ENCODE measurements around the gene ANKH. TPM values are rescaled to one million over a fixed set of nuclear protein-coding genes. Genes with fewer than 3 reads are reported as not detected.

Gene ANKH
- total and polyA plus RNA-seq, 2 donors (not counting 1 experiment from before 2014, with no cell fraction given): 13.7 to 71.1 TPM

DNA sequence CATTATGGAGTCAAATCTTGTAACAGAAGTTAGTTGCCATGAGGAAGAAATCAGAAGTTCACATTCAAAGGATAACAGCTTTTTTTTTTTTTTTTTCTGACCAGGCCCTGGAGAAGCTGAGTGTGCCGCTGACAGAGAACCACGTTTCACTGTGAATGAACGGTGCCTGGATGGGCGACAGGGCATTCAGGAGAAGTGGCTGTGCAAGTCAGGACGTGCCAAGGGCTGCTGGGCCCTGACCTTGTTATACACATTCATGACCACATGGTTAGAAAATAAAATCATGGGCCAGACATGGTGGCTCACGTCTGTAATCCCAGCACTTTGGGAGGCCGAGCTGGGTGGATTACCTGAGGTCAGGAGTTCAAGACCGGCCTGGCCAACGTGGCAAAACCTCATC, 91.6 kb downstream of the ANKH start:
- Histone ChIP-seq H3K27me3 (replicated peaks in 1 of 4; ENCODE audit: control extremely low read depth in 1 of 4, control insufficient read depth in 3 of 4, insufficient read depth in 4 of 4, low read length in 3 of 4) (no peaks in the 10 kb centered on the region), H4K20me1 (ENCODE audit: control insufficient read depth, insufficient read depth, low read length, poor library complexity, severe bottlenecking) (no peaks in the 10 kb centered on the region), H3K4me2 (replicated peaks; ENCODE audit: low read depth, low read length, poor library complexity, severe bottlenecking) (no peak overlapping the region), H3K4me3 (ENCODE audit: control extremely low read depth in 1 of 5, extremely low read depth in 1 of 5, insufficient read depth in 1 of 5, low read depth in 2 of 5, low read length in 4 of 5) (no peak overlapping the region), H3K36me3 (replicated peaks in 1 of 2; ENCODE audit: control extremely low read depth in 1 of 2, control insufficient read depth in 1 of 2, extremely low read depth in 1 of 2, insufficient read depth in 2 of 2, low read length in 1 of 2) (no peaks in the 10 kb centered on the region), H2AFZ (ENCODE audit: insufficient read depth, low read depth, low read length, poor library complexity, severe bottlenecking) (no peak overlapping the region), H3K27ac (ENCODE audit: low read length in 2 of 2) (no peak overlapping the region), H3K79me2 (ENCODE audit: control insufficient read depth, insufficient read depth, low read length) (no peaks in the 10 kb centered on the region), H3K4me1 (ENCODE audit: control insufficient read depth in 2 of 2, insufficient read depth in 2 of 2, low read length in 2 of 2) (no peaks in the 10 kb centered on the region), H3K9me3 (ENCODE audit: control extremely low read depth in 1 of 3, control insufficient read depth in 2 of 3, insufficient read depth in 1 of 3, low read length in 2 of 3) (no peaks in the 10 kb centered on the region), H3K9ac (ENCODE audit: low read length) (no peak overlapping the region)
- H3K9me3 Mint-ChIP-seq (ENCODE audit: insufficient read depth): no peaks in the 10 kb centered on the region
- H3K4me3 Mint-ChIP-seq: no peak overlapping the region
- H3K27ac Mint-ChIP-seq: no peak overlapping the region
- ChIA-PET CTCF (no interaction called here), POLR2A (no interaction called here)
- no peak for ATAC-seq (ENCODE audit: low read depth)
- TF ChIP-seq CTCF (IDR thresholded peaks at IDR 0.05) (no peak), EZH2 (IDR thresholded peaks at IDR 0.05; ENCODE audit: borderline replicate concordance, insufficient read depth, low read depth, low read length, poor library complexity, severe bottlenecking) (no peak)
- no peaks in the 10 kb centered on the region for H3K27me3 Mint-ChIP-seq
- WGBS (ENCODE audit: insufficient coverage): 99% methylated on average over 8 of the region's 9 CpGs
- DNase-seq: no peak
- peaks cover 7% of the 10 kb centered on the region for H3K4me1 Mint-ChIP-seq
- intact Hi-C loops (cut with micrococcal nuclease): no loop called here

DNA sequence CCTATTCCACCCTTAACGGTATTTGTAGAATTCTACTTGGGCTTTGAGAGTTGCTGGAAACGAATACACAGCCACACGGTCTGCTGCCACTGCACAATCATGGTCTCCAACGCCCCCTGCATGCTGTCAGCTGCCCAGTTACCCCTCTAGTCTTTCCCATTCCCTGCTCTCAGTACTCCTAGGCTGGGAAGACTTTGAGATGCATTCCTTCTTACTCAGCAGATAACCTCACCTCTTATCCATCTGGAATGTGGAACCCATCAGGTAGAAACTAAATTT, 92.8 kb downstream of the ANKH start:
- Histone ChIP-seq H3K4me1 (ENCODE audit: control insufficient read depth in 2 of 2, insufficient read depth in 2 of 2, low read length in 2 of 2) (no peaks in the 10 kb centered on the region), H3K9ac (ENCODE audit: low read length) (no peak overlapping the region), H3K27ac (ENCODE audit: low read length in 2 of 2) (no peak overlapping the region), H3K27me3 (replicated peaks in 1 of 4; ENCODE audit: control extremely low read depth in 1 of 4, control insufficient read depth in 3 of 4, insufficient read depth in 4 of 4, low read length in 3 of 4) (no peaks in the 10 kb centered on the region), H3K79me2 (ENCODE audit: control insufficient read depth, insufficient read depth, low read length) (no peaks in the 10 kb centered on the region), H3K9me3 (ENCODE audit: control extremely low read depth in 1 of 3, control insufficient read depth in 2 of 3, insufficient read depth in 1 of 3, low read length in 2 of 3) (no peaks in the 10 kb centered on the region), H2AFZ (ENCODE audit: insufficient read depth, low read depth, low read length, poor library complexity, severe bottlenecking) (no peak overlapping the region), H3K4me3 (ENCODE audit: control extremely low read depth in 1 of 5, extremely low read depth in 1 of 5, insufficient read depth in 1 of 5, low read depth in 2 of 5, low read length in 4 of 5) (no peak overlapping the region), H3K4me2 (replicated peaks; ENCODE audit: low read depth, low read length, poor library complexity, severe bottlenecking) (no peak overlapping the region), H4K20me1 (ENCODE audit: control insufficient read depth, insufficient read depth, low read length, poor library complexity, severe bottlenecking) (no peaks in the 10 kb centered on the region), H3K36me3 (replicated peaks in 1 of 2; ENCODE audit: control extremely low read depth in 1 of 2, control insufficient read depth in 1 of 2, extremely low read depth in 1 of 2, insufficient read depth in 2 of 2, low read length in 1 of 2) (no peaks in the 10 kb centered on the region)
- no peaks in the 10 kb centered on the region for H3K9me3 Mint-ChIP-seq (ENCODE audit: insufficient read depth)
- H3K4me1 Mint-ChIP-seq: peaks cover 7% of the 10 kb centered on the region
- H3K27me3 Mint-ChIP-seq: no peaks in the 10 kb centered on the region
- H3K27ac Mint-ChIP-seq: no peak overlapping the region
- CTCF ChIA-PET: no interaction called here
- POLR2A ChIA-PET: no interaction called here
- intact Hi-C loops (cut with micrococcal nuclease): no loop called here
- no peak for TF ChIP-seq CTCF (IDR thresholded peaks at IDR 0.05)
- no peak for TF ChIP-seq EZH2 (IDR thresholded peaks at IDR 0.05; ENCODE audit: borderline replicate concordance, insufficient read depth, low read depth, low read length, poor library complexity, severe bottlenecking)
- DNase-seq (no peak), ATAC-seq (ENCODE audit: low read depth) (no peak)
- H3K4me3 Mint-ChIP-seq: no peak overlapping the region
- 93% methylated on average over 4 of the region's 4 CpGs for WGBS (ENCODE audit: insufficient coverage)
